Thyroid gland (tissue), 4 donors: Measurements from ENCODE around the gene IFT81. TPM values are rescaled to one million over a fixed set of nuclear protein-coding genes. Genes with fewer than 3 reads are reported as not detected.

Source experiments
- DNase-seq, 2 donors: peaks; one replicate each; pipeline ENCODE4 v3.0.0-alpha.2; 2019
- H3K27ac ChIP-seq, 3 donors: fragments of 200-600 bp; sonication (generic); 1 replicate in 2 of 3; 2 replicates in 1 of 3; pipeline ENCODE4 v1.5.1; 2016 to 2019; ENCODE audit warnings: mild to moderate bottlenecking in 1 of 3, moderate library complexity in 1 of 3
- H3K27me3 ChIP-seq: fragments of 200-600 bp; sonication (generic); one replicate; pipeline ENCODE4 v1.5.1; 2019
- H3K36me3 ChIP-seq, 2 donors: fragments of 200-600 bp; sonication (generic); one replicate each; pipeline ENCODE4 v1.5.1; 2016 to 2019
- H3K4me1 ChIP-seq, 2 donors: fragments of 200-600 bp; sonication (generic); one replicate each; pipeline ENCODE4 v1.5.1; 2017 to 2019
- H3K4me3 ChIP-seq, 3 donors: fragments of 200-600 bp; sonication (generic); replicated peaks in 1 of 3; 1 replicate in 2 of 3; 2 replicates in 1 of 3; pipeline ENCODE4 v1.5.1; 2016; ENCODE audit warnings: mild to moderate bottlenecking in 1 of 3
- H3K9me3 ChIP-seq: fragments of 200-600 bp; sonication (generic); one replicate; pipeline ENCODE4 v1.5.1; 2017
- POLR2A ChIP-seq, 2 donors: fragments of 450-650 bp; IDR thresholded peaks; one replicate each; pipeline ENCODE4 v1.6.1; 2017; ENCODE audit warnings: antibody characterized with exemption in 2 of 2, mild to moderate bottlenecking in 2 of 2, moderate library complexity in 1 of 2
- WGBS, 2 donors: methylation state at CpG; one replicate each; pipeline ENCODE4 v1.1.5; 2017; 5-methylcytosine and 5-hydroxymethylcytosine counted together
- intact Hi-C: fragments of 100-400 bp; cut with DNase I; formaldehyde crosslinking; loops from one replicate; pipeline ENCODE4 v1.15.1; 2023
- total RNA-seq, 4 donors: library from RNA; depleted of rRNA; stranded (reverse); fragments of >200 nt; gene quantifications; one replicate each; pipeline ENCODE4 v1.2.3, GENCODE V29; 2016
- TF ChIP-seq, protein P1 (sequence below), 6 experiments: fragments of 200-600 bp in 3 of 6; fragments of 450-650 bp in 3 of 6; sonication (generic) in 3 of 6; IDR thresholded peaks; one replicate each; pipeline ENCODE4 v1.5.1; 2016 to 2019; ENCODE audit warnings: antibody characterized with exemption in 6 of 6, mild to moderate bottlenecking in 2 of 6, inconsistent platforms in 1 of 6, moderate library complexity in 1 of 6

Gene IFT81
- total RNA-seq, 4 donors from 2014 or later = 21.6 to 36.0 (median 29.5) TPM

DNA sequence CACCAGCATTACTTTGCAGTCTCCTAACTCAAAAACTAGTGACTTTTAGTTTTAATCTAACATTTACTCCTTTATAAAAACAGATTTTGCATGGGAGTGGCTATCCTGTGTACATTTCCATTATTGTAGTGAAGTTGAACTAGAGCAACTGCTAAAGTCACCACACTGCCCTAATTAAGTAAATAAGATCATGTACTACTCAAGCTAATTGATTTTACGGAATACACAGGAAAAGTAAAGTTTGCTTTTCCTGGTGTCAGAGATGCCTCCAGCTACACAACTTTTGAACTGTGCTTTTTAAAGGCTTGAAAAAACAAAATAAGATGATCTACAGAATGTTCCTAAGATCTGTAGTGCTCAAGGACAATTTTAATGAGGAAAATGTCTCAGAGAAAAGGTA, 106.5 kb downstream of the IFT81 start:
- 85 to 89% methylated on average over 1 of the region's 1 CpG for WGBS, 2 donors
- Histone ChIP-seq H3K4me3 (no peak overlapping the region), H3K36me3 (no peaks in the 10 kb centered on the region), H3K27me3 (no peaks in the 10 kb centered on the region), H3K4me1 (peaks cover 0 to 17% of the 10 kb centered on the region in 2 donors), H3K27ac (no peak overlapping the region), H3K9me3 (no peaks in the 10 kb centered on the region)
- intact Hi-C loops = no loop called here
- TF ChIP-seq, protein P1, sequence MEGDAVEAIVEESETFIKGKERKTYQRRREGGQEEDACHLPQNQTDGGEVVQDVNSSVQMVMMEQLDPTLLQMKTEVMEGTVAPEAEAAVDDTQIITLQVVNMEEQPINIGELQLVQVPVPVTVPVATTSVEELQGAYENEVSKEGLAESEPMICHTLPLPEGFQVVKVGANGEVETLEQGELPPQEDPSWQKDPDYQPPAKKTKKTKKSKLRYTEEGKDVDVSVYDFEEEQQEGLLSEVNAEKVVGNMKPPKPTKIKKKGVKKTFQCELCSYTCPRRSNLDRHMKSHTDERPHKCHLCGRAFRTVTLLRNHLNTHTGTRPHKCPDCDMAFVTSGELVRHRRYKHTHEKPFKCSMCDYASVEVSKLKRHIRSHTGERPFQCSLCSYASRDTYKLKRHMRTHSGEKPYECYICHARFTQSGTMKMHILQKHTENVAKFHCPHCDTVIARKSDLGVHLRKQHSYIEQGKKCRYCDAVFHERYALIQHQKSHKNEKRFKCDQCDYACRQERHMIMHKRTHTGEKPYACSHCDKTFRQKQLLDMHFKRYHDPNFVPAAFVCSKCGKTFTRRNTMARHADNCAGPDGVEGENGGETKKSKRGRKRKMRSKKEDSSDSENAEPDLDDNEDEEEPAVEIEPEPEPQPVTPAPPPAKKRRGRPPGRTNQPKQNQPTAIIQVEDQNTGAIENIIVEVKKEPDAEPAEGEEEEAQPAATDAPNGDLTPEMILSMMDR (IDR thresholded peaks at IDR 0.05) = no peak
- TF ChIP-seq POLR2A (IDR thresholded peaks at IDR 0.05) = no peak
- no peak for DNase-seq

- Histone ChIP-seq H3K4me1 (peaks cover 0 to 17% of the 10 kb centered on the region in 2 donors), H3K27ac (no peak overlapping the region), H3K4me3 (no peak overlapping the region), H3K9me3 (no peaks in the 10 kb centered on the region), H3K27me3 (no peaks in the 10 kb centered on the region), H3K36me3 (no peaks in the 10 kb centered on the region)
- TF ChIP-seq, protein P1 (IDR thresholded peaks at IDR 0.05) = no peak
- no peak for TF ChIP-seq POLR2A (IDR thresholded peaks at IDR 0.05)
- intact Hi-C loops = no loop called here
- no peak for DNase-seq
- 79 to 86% methylated on average over 6 of the region's 6 CpGs for WGBS, 2 donors
These were observed 109.2 kb downstream of the IFT81 start for GRCh38 chr12:110233212-110233903.

- intact Hi-C loops = no loop called here
- 57 to 64% methylated on average over 2 of the region's 2 CpGs for WGBS, 2 donors
- DNase-seq = no peak
- H3K36me3 ChIP-seq = no peaks in the 10 kb centered on the region
- H3K27me3 ChIP-seq = no peaks in the 10 kb centered on the region
- TF ChIP-seq, protein P1 (IDR thresholded peaks at IDR 0.05) = no peak
- TF ChIP-seq POLR2A (IDR thresholded peaks at IDR 0.05) = no peak
- H3K9me3 ChIP-seq = no peaks in the 10 kb centered on the region
- H3K4me1 ChIP-seq = peaks cover 0 to 17% of the 10 kb centered on the region in 2 donors
- no peak overlapping the region for H3K4me3 ChIP-seq
- peak overlapping the region in 1 of 3 donors; percentile 42 for H3K27ac ChIP-seq
These were observed 110.2 kb downstream of the IFT81 start for GRCh38 chr12:110234331-110234751.

- DNase-seq = no peak
- peak overlapping the region in 2 of 3 donors; percentile 42 to 60 for H3K27ac ChIP-seq
- intact Hi-C loops = no loop called here
- no peak for TF ChIP-seq POLR2A (IDR thresholded peaks at IDR 0.05)
- TF ChIP-seq, protein P1 (IDR thresholded peaks at IDR 0.05) = no peak
- no peaks in the 10 kb centered on the region for H3K36me3 ChIP-seq
- no peaks in the 10 kb centered on the region for H3K9me3 ChIP-seq
- 61 to 66% methylated on average over 3 of the region's 3 CpGs for WGBS, 2 donors
- H3K27me3 ChIP-seq = no peaks in the 10 kb centered on the region
- peaks cover 0 to 17% of the 10 kb centered on the region in 2 donors for H3K4me1 ChIP-seq
- H3K4me3 ChIP-seq = no peak overlapping the region
These were observed 110.6 kb downstream of the IFT81 start for GRCh38 chr12:110234755-110235154.

GRCh38 chr12:110235383-110235782, 111.2 kb downstream of the IFT81 start:
- Histone ChIP-seq H3K27me3 (no peaks in the 10 kb centered on the region), H3K36me3 (no peaks in the 10 kb centered on the region), H3K27ac (peak overlapping the region in 1 of 3 donors; percentile 60), H3K9me3 (no peaks in the 10 kb centered on the region), H3K4me3 (no peak overlapping the region), H3K4me1 (peaks cover 0 to 15% of the 10 kb centered on the region in 2 donors)
- intact Hi-C loops = no loop called here
- no peak for DNase-seq
- WGBS, 2 donors = 81 to 88% methylated on average over 1 of the region's 1 CpG
- TF ChIP-seq, protein P1 (IDR thresholded peaks at IDR 0.05) = no peak
- no peak for TF ChIP-seq POLR2A (IDR thresholded peaks at IDR 0.05)
